Loucy (cell line): ENCODE data around the gene SCIN.

Source experiments
- H2AFZ ChIP-seq: fragments of 200-600 bp; sonication (generic); 2 replicates; pipeline ENCODE4 v1.6.0; 2016; ENCODE audit warnings: antibody characterized with exemption, mild to moderate bottlenecking, low read length, moderate library complexity
- H3F3A ChIP-seq: fragments of 200-600 bp; 2 replicates; pipeline ENCODE4 v1.6.0; 2016; ENCODE audit warnings: antibody characterized with exemption, low read depth, mild to moderate bottlenecking
- H3K27me3 ChIP-seq: fragments of 200-600 bp; sonication (generic); 2 replicates; pipeline ENCODE4 v1.6.1; 2014; ENCODE audit warnings: low read length, mild to moderate bottlenecking; ENCODE audit not compliant: insufficient read depth, poor library complexity, severe bottlenecking
- H3K36me3 ChIP-seq: fragments of 200-600 bp; sonication (generic); 2 replicates; pipeline ENCODE4 v1.6.1; 2016; ENCODE audit warnings: low read length; ENCODE audit not compliant: insufficient read depth
- H3K4me1 ChIP-seq: fragments of 200-600 bp; sonication (generic); 2 replicates; pipeline ENCODE4 v1.5.1; 2014; ENCODE audit warnings: low read length, mild to moderate bottlenecking; ENCODE audit not compliant: insufficient read depth, poor library complexity, severe bottlenecking
- H3K4me2 ChIP-seq: fragments of 200-600 bp; sonication (generic); 2 replicates; pipeline ENCODE4 v1.6.0; 2014; ENCODE audit warnings: antibody characterized with exemption, low read length, low read depth, mild to moderate bottlenecking; ENCODE audit not compliant: poor library complexity, severe bottlenecking
- H3K4me3 ChIP-seq: fragments of 200-600 bp; sonication (generic); 2 replicates; pipeline ENCODE4 v1.5.1; 2014; ENCODE audit warnings: low read length, mild to moderate bottlenecking, mixed read lengths; ENCODE audit not compliant: poor library complexity, severe bottlenecking
- H3K79me2 ChIP-seq: fragments of 200-600 bp; sonication (generic); 2 replicates; pipeline ENCODE4 v1.6.1; 2014; ENCODE audit warnings: low read length; ENCODE audit not compliant: insufficient read depth
- H3K9ac ChIP-seq: fragments of 200-600 bp; sonication (generic); 2 replicates; pipeline ENCODE4 v1.6.0; 2014; ENCODE audit warnings: mild to moderate bottlenecking, low read depth, low read length, moderate library complexity; ENCODE audit not compliant: poor library complexity, severe bottlenecking
- H3K9me2 ChIP-seq: fragments of 200-600 bp; sonication (generic); replicated peaks from 2 replicates; pipeline ENCODE4 v1.6.1; 2016; ENCODE audit warnings: low read depth, low read length, mixed read lengths
- H3K9me3 ChIP-seq: fragments of 200-600 bp; sonication (generic); 2 replicates; pipeline ENCODE4 v1.6.1; 2014; ENCODE audit warnings: mild to moderate bottlenecking, antibody characterized with exemption, low read length, low read depth; ENCODE audit not compliant: insufficient read depth
- H4K20me1 ChIP-seq: fragments of 200-600 bp; sonication (generic); 2 replicates; pipeline ENCODE4 v1.6.0; 2014; ENCODE audit warnings: antibody characterized with exemption, low read length, mild to moderate bottlenecking; ENCODE audit not compliant: insufficient read depth, poor library complexity, severe bottlenecking
- EZH2phosphoT487 ChIP-seq: fragments of 200-600 bp; IDR thresholded peaks from 2 replicates; pipeline ENCODE4 v1.6.1; 2018; ENCODE audit warnings: antibody characterized with exemption, mild to moderate bottlenecking, moderate library complexity, borderline replicate concordance
- TF ChIP-seq, protein P1 (sequence below): fragments of 200-600 bp; sonication (generic); conservative IDR thresholded peaks from 2 replicates; pipeline ENCODE4 v1.5.1; 2014; ENCODE audit warnings: mild to moderate bottlenecking, antibody characterized with exemption, low read length

Gene SCIN

DNA sequence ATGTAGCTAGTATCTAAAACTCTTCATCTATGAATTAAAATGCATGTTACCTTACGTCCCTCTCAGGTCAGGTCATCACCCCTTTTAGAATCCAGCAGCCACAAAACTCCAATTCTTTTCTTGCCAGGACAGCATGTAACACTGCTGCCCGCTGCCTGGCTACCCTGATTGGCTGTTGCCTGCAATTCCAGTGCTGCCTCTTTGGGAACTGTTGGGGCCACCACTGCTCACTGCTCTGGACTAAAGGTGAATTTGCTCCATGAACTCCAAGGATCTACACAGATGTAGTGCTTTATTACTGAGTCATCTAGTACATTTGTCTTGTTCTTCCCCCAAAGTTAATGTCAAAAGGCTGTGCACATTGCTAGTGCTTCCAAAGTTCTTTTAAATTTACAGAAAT is 40.4 kb downstream of the SCIN start:
- Histone ChIP-seq H3F3A (no peaks in the 10 kb centered on the region), H3K9me3 (no peaks in the 10 kb centered on the region), H3K9me2 (no peaks in the 10 kb centered on the region), H3K9ac (no peak overlapping the region), H4K20me1 (no peaks in the 10 kb centered on the region), H3K4me1 (no peaks in the 10 kb centered on the region), H2AFZ (no peak overlapping the region), H3K79me2 (no peaks in the 10 kb centered on the region), H3K36me3 (no peaks in the 10 kb centered on the region), H3K4me2 (no peak overlapping the region), H3K4me3 (no peak overlapping the region), H3K27me3 (no peaks in the 10 kb centered on the region)
- TF ChIP-seq, protein P1, sequence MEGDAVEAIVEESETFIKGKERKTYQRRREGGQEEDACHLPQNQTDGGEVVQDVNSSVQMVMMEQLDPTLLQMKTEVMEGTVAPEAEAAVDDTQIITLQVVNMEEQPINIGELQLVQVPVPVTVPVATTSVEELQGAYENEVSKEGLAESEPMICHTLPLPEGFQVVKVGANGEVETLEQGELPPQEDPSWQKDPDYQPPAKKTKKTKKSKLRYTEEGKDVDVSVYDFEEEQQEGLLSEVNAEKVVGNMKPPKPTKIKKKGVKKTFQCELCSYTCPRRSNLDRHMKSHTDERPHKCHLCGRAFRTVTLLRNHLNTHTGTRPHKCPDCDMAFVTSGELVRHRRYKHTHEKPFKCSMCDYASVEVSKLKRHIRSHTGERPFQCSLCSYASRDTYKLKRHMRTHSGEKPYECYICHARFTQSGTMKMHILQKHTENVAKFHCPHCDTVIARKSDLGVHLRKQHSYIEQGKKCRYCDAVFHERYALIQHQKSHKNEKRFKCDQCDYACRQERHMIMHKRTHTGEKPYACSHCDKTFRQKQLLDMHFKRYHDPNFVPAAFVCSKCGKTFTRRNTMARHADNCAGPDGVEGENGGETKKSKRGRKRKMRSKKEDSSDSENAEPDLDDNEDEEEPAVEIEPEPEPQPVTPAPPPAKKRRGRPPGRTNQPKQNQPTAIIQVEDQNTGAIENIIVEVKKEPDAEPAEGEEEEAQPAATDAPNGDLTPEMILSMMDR: no peak
- TF ChIP-seq EZH2phosphoT487: no peak

DNA sequence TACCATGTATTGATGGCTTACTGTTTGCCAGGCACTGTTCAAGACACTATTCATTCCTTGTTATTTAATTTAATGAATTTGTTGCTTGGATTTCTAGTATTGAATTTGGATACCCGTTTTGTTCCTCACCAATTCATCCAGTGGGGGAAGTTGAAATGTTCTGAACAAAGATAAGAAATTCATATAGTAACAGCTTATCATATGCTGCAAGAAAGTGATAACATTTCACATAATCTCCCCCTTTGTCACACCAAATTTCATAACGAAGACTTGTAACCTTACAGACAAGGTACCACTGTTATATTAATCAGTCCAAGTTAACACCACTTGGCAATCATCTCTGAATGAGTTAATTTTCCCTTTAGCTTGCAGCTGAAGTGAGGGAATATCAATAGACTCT is 42.1 kb downstream of the SCIN start:
- H3F3A ChIP-seq: no peaks in the 10 kb centered on the region
- no peak overlapping the region for H2AFZ ChIP-seq
- H3K9me3 ChIP-seq: no peaks in the 10 kb centered on the region
- no peaks in the 10 kb centered on the region for H3K36me3 ChIP-seq
- no peaks in the 10 kb centered on the region for H4K20me1 ChIP-seq
- no peak overlapping the region for H3K4me3 ChIP-seq
- TF ChIP-seq EZH2phosphoT487: no peak
- TF ChIP-seq, protein P1: no peak
- H3K4me2 ChIP-seq: no peak overlapping the region
- no peaks in the 10 kb centered on the region for H3K27me3 ChIP-seq
- no peak overlapping the region for H3K9ac ChIP-seq
- H3K9me2 ChIP-seq: no peaks in the 10 kb centered on the region
- H3K4me1 ChIP-seq: no peaks in the 10 kb centered on the region
- no peaks in the 10 kb centered on the region for H3K79me2 ChIP-seq

DNA sequence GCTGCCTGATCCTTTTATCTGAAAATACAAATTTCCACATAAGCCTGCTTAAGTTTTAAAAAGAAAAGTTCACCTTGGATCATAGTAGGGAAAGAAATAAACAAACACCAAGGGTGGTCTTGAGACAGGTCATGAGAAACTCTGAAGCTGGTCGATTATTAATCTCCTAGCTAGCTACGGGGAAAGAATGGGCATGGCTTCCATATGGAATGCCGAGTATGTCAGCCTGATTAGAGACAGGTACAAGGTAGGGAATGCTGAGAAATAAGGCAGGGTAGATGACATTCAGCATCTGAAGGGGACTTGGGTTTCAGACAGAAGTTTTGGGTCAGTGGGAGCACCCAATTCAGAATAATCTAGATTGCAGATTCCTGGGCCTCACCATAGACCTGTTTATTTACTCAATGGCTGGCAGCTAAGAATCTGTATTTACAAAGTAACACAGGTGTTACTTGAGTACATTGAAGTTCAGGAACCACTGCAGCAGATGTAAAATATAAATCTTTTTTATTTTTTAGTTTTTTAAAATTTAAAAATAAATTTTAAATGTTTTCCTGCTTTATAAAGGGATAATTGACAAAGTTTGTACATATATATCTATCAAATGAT is 49.0 kb downstream of the SCIN start:
- no peak overlapping the region for H3K9ac ChIP-seq
- no peak overlapping the region for H3K4me3 ChIP-seq
- no peaks in the 10 kb centered on the region for H3K9me2 ChIP-seq
- no peak for TF ChIP-seq EZH2phosphoT487
- no peak overlapping the region for H3K4me2 ChIP-seq
- no peaks in the 10 kb centered on the region for H3K36me3 ChIP-seq
- no peaks in the 10 kb centered on the region for H3F3A ChIP-seq
- H3K4me1 ChIP-seq: no peaks in the 10 kb centered on the region
- H3K27me3 ChIP-seq: no peaks in the 10 kb centered on the region
- no peak overlapping the region for H2AFZ ChIP-seq
- no peaks in the 10 kb centered on the region for H4K20me1 ChIP-seq
- H3K9me3 ChIP-seq: no peaks in the 10 kb centered on the region
- no peaks in the 10 kb centered on the region for H3K79me2 ChIP-seq

DNA sequence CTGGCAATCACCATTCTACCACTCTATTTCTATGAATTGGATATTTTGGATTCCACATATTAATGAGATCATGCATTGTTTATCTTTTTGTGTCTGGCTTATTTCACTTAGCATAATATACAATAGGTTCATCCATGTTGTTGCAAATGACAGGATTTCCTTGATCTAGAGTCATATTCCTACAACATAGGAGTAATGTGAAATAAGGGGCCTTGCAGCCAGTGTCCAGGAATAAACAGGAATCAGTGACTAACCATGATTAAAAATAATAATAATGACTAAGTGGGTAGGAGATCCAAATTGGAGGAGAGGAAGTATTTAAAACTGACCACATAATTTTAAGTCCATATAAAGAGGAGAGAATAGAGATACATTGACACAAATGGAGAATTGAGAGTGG is 49.9 kb downstream of the SCIN start:
- no peak overlapping the region for H3K9ac ChIP-seq
- TF ChIP-seq EZH2phosphoT487: no peak
- TF ChIP-seq, protein P1: no peak
- no peak overlapping the region for H2AFZ ChIP-seq
- no peaks in the 10 kb centered on the region for H3K36me3 ChIP-seq
- no peak overlapping the region for H3K4me2 ChIP-seq
- no peaks in the 10 kb centered on the region for H3K27me3 ChIP-seq
- no peaks in the 10 kb centered on the region for H3K4me1 ChIP-seq
- no peaks in the 10 kb centered on the region for H3K9me3 ChIP-seq
- no peak overlapping the region for H3K4me3 ChIP-seq
- no peaks in the 10 kb centered on the region for H4K20me1 ChIP-seq
- H3F3A ChIP-seq: no peaks in the 10 kb centered on the region
- H3K79me2 ChIP-seq: no peaks in the 10 kb centered on the region
- H3K9me2 ChIP-seq: no peaks in the 10 kb centered on the region
